Stomach (tissue), 9 donors: ENCODE results near the gene QARS1. TPM values are rescaled to one million over a fixed set of nuclear protein-coding genes. Genes with fewer than 3 reads are reported as not detected.

Experiments
- DNase-seq, 2 donors: peaks; one replicate each; pipeline versions ENCODE4 v3.0.0 to v3.0.0-alpha.2; 2013 to 2019
- H3K27ac ChIP-seq, 5 donors: fragments of 200-600 bp in 4 of 5; sonication (generic) in 4 of 5; one replicate each; pipeline ENCODE4 v1.5.1; 2013 to 2019; ENCODE audit warnings: mild to moderate bottlenecking in 1 of 5, moderate library complexity in 1 of 5
- H3K27me3 ChIP-seq, 3 donors: fragments of 200-600 bp; sonication (generic); one replicate each; pipeline ENCODE4 v1.5.1; 2017 to 2019; ENCODE audit warnings: mixed run types in 1 of 3
- H3K36me3 ChIP-seq, 4 donors: fragments of 200-600 bp; sonication (generic); 1 replicate in 3 of 4; 2 replicates in 1 of 4; pipeline ENCODE4 v1.5.1; 2016 to 2019
- H3K4me1 ChIP-seq, 4 donors: fragments of 200-600 bp; sonication (generic); one replicate each; pipeline ENCODE4 v1.5.1; 2016 to 2019
- H3K4me3 ChIP-seq, 4 donors: fragments of 200-600 bp; sonication (generic) in 3 of 4; one replicate each; pipeline ENCODE4 v1.5.1; 2016 to 2019; ENCODE audit warnings: mild to moderate bottlenecking in 1 of 4
- H3K9me3 ChIP-seq, 4 donors: fragments of 200-600 bp; sonication (generic); one replicate each; pipeline ENCODE4 v1.5.1; 2016 to 2019
- EP300 ChIP-seq: sonication (generic); formaldehyde crosslinking; IDR thresholded peaks from one replicate; pipeline ENCODE4 v1.6.1; 2017; ENCODE audit warnings: antibody characterized with exemption
- POLR2A ChIP-seq, 4 donors: fragments of 450-650 bp; IDR thresholded peaks; one replicate each; pipeline ENCODE4 v1.6.1; 2016; ENCODE audit warnings: antibody characterized with exemption in 4 of 4, control low read depth in 2 of 4, mild to moderate bottlenecking in 1 of 4, moderate library complexity in 1 of 4
- POLR2AphosphoS5 ChIP-seq, 3 donors: sonication (generic); formaldehyde crosslinking; IDR thresholded peaks; one replicate each; pipeline ENCODE4 v1.6.1; 2016; ENCODE audit warnings: antibody characterized with exemption in 3 of 3
- WGBS, 5 donors: extraction: QIAGEN DNeasy Blood & Tissue Kit in 3 of 5; methylation state at CpG; one replicate each; pipeline versions ENCODE4 v1.1.5 to v1.1.7; 2013 to 2018; 5-methylcytosine and 5-hydroxymethylcytosine counted together
- intact Hi-C: fragments of 100-400 bp; cut with DNase I; formaldehyde crosslinking; loops from one replicate; pipeline ENCODE4 v1.15.1; 2023; ENCODE audit warnings: low total_unique reads
- polyA plus RNA-seq, 3 donors: library from polyadenylated mRNA; stranded (reverse); fragments of 200-250 nt; gene quantifications; one replicate each; pipeline ENCODE4 v1.2.3, GENCODE V29; 2013
- total RNA-seq, 5 donors: library from RNA; depleted of rRNA; stranded (reverse); fragments of >200 nt; gene quantifications; one replicate each; pipeline versions ENCODE4 v1.1.0 to v1.2.3, GENCODE V29; 2014 to 2016
- TF ChIP-seq, protein P1 (sequence below), 7 experiments: fragments of 450-650 bp in 4 of 7; fragments of 200-600 bp in 3 of 7; sonication (generic) in 3 of 7; IDR thresholded peaks; one replicate each; pipeline ENCODE4 v1.5.1; 2016 to 2019; ENCODE audit warnings: antibody characterized with exemption in 7 of 7, control low read depth in 2 of 7, mild to moderate bottlenecking in 1 of 7
- donor health status: healthy with polysubstance abuse.
- donor health status: Bipolar disorder and iron deficiency.
- donor health status: healthy.

QARS1 gene
- total and polyA plus RNA-seq, 8 donors = 151 to 418 (median 234) TPM

- no peak for TF ChIP-seq POLR2A (IDR thresholded peaks at IDR 0.05)
- TF ChIP-seq, protein P1, sequence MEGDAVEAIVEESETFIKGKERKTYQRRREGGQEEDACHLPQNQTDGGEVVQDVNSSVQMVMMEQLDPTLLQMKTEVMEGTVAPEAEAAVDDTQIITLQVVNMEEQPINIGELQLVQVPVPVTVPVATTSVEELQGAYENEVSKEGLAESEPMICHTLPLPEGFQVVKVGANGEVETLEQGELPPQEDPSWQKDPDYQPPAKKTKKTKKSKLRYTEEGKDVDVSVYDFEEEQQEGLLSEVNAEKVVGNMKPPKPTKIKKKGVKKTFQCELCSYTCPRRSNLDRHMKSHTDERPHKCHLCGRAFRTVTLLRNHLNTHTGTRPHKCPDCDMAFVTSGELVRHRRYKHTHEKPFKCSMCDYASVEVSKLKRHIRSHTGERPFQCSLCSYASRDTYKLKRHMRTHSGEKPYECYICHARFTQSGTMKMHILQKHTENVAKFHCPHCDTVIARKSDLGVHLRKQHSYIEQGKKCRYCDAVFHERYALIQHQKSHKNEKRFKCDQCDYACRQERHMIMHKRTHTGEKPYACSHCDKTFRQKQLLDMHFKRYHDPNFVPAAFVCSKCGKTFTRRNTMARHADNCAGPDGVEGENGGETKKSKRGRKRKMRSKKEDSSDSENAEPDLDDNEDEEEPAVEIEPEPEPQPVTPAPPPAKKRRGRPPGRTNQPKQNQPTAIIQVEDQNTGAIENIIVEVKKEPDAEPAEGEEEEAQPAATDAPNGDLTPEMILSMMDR (IDR thresholded peaks at IDR 0.05) = no peak
- no peak for TF ChIP-seq POLR2AphosphoS5 (IDR thresholded peaks at IDR 0.05)
- no peak for TF ChIP-seq EP300
- H3K4me3 ChIP-seq = no peak overlapping the region
- intact Hi-C loops = no loop called here
- H3K27me3 ChIP-seq = no peaks in the 10 kb centered on the region
- no peak for DNase-seq
- 94 to 96% (median 95%) methylated on average over 13 of the region's 13 CpGs for WGBS, 5 donors
- no peak overlapping the region for H3K27ac ChIP-seq
- H3K36me3 ChIP-seq = peaks cover 71 to 85% (median 81%) of the 10 kb centered on the region in 4 donors
- H3K9me3 ChIP-seq = no peaks in the 10 kb centered on the region
- H3K4me1 ChIP-seq = peaks cover 0 to 15% (median 4%) of the 10 kb centered on the region in 4 donors
These were observed 28.4 kb downstream of the QARS1 start for GRCh38 chr3:49076116-49076515.

DNA sequence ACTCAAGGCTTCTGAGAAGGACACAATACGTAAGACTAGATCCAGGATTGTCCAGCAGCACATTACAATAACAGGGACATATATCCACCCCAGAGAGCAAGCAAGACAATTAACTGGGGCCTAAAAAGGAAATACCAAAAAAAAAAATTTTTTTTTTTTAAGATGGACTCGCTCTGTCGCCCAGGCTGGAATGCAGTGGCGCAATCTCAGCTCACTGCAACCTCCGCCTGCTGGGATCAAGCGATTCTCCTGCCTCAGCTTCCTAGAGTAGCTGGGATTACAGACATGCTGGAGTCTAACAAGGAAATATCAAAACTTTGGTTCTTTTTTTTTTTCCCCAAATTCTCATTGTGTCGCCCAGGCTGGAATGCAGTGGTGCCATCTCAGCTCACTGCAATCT, 46.5 kb downstream of the QARS1 start:
- peaks cover 25 to 98% (median 95%) of the 10 kb centered on the region in 4 donors for H3K36me3 ChIP-seq
- 92 to 98% (median 94%) methylated on average over 7 of the region's 7 CpGs for WGBS, 5 donors
- no peak for DNase-seq
- intact Hi-C loops = no loop called here
- H3K27me3 ChIP-seq = no peaks in the 10 kb centered on the region
- H3K9me3 ChIP-seq = no peaks in the 10 kb centered on the region
- no peak overlapping the region for H3K27ac ChIP-seq
- TF ChIP-seq EP300 (no peak), POLR2A (IDR thresholded peaks at IDR 0.05) (no peak), POLR2AphosphoS5 (IDR thresholded peaks at IDR 0.05) (no peak)
- TF ChIP-seq, protein P1 (IDR thresholded peaks at IDR 0.05) = no peak
- H3K4me1 ChIP-seq = peaks cover 0 to 7% (median 0%) of the 10 kb centered on the region in 4 donors
- no peak overlapping the region for H3K4me3 ChIP-seq

- no peak for DNase-seq
- intact Hi-C loops = no loop called here
- Histone ChIP-seq H3K27me3 (no peaks in the 10 kb centered on the region), H3K27ac (no peak overlapping the region), H3K9me3 (no peaks in the 10 kb centered on the region), H3K4me3 (no peak overlapping the region), H3K36me3 (peaks cover 29 to 98% (median 95%) of the 10 kb centered on the region in 4 donors), H3K4me1 (peaks cover 0 to 8% (median 0%) of the 10 kb centered on the region in 4 donors)
- TF ChIP-seq, protein P1 (IDR thresholded peaks at IDR 0.05) = no peak
- TF ChIP-seq POLR2AphosphoS5 (IDR thresholded peaks at IDR 0.05) (no peak), EP300 (no peak), POLR2A (IDR thresholded peaks at IDR 0.05) (no peak)
- WGBS, 5 donors = 94 to 98% (median 96%) methylated on average over 7 to 10 of the region's 10 CpGs
These were observed 47.3 kb downstream of the QARS1 start for GRCh38 chr3:49057268-49057667.

DNA sequence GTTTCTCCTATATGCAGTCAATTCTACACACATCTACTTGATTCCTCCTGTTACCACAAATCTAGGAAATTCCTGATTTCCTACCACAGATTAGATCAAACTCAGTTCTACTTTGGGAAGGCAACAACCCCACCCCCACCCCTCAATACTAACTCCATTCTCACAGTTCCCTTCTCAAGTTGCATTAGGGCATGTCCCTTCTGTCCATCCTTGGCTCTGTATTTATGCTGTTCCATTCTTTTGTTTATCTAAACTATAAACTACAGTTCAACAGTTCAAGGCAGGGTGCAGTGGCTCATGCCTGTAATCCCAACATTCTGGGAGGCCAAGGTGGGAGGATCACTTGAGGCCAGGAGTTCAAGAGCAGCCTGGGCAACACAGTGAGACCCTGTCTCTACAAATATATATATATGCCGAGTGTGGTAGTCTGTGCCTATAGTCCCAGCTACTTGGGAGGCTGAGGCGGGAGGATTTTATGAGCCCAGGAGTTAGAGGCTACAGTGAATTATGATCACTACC, 50.2 kb downstream of the QARS1 start:
- Histone ChIP-seq H3K36me3 (peaks cover 31 to 94% (median 90%) of the 10 kb centered on the region in 4 donors), H3K9me3 (no peaks in the 10 kb centered on the region), H3K27ac (no peak overlapping the region), H3K4me3 (no peak overlapping the region), H3K27me3 (no peaks in the 10 kb centered on the region), H3K4me1 (peaks cover 0 to 11% (median 0%) of the 10 kb centered on the region in 4 donors)
- DNase-seq = no peak
- 88 to 100% (median 97%) methylated on average over 2 of the region's 2 CpGs for WGBS, 5 donors
- no peak for TF ChIP-seq POLR2AphosphoS5 (IDR thresholded peaks at IDR 0.05)
- TF ChIP-seq EP300 = no peak
- TF ChIP-seq, protein P1 (IDR thresholded peaks at IDR 0.05) = no peak
- intact Hi-C loops = no loop called here
